K562 (cell line): ENCODE results near the gene CLPSL1. TPM values are rescaled to one million over a fixed set of nuclear protein-coding genes. Genes with fewer than 3 reads are reported as not detected.
A peak's percentile ranks its signal among the peaks of the same experiment; 100 is the strongest.

Experiments
- AFF1 ChIP-seq, 2 experiments: fragments of 450-650 bp; IDR thresholded peaks; 2 replicates each; pipeline ENCODE4 v1.6.1; 2018; ENCODE audit warnings: mild to moderate bottlenecking in 2 of 2, low read depth in 1 of 2; ENCODE audit not compliant: partially characterized antibody in 2 of 2
- ARID3B ChIP-seq: fragments of 250-450 bp; sonication (Bioruptor Pico); IDR thresholded peaks from 2 replicates; pipeline ENCODE4 v1.4.0; 2020; ENCODE audit warnings: borderline replicate concordance
- CBFB ChIP-seq: sonication (generic); formaldehyde crosslinking; IDR thresholded peaks from 2 replicates; pipeline ENCODE4 v1.4.0; 2020; ENCODE audit warnings: mild to moderate bottlenecking, missing genetic modification reagents
- ELF1 ChIP-seq: fragments of 200-800 bp; sonication (Bioruptor generic); IDR thresholded peaks from 2 replicates; pipeline ENCODE4 v1.6.1; 2016; ENCODE audit warnings: missing genetic modification characterization, missing compliant biosample characterization
- RBBP5 ChIP-seq: fragments of 200-600 bp; sonication (generic); IDR thresholded peaks from 2 replicates; pipeline ENCODE4 v1.6.1; 2012; ENCODE audit warnings: borderline replicate concordance, mild to moderate bottlenecking, low read length, control low read depth, inconsistent platforms; ENCODE audit not compliant: insufficient read depth, poor library complexity, severe bottlenecking
- ZBTB7A ChIP-seq: IDR thresholded peaks from 2 replicates; pipeline ENCODE4 v1.6.1; 2011; ENCODE audit warnings: low read depth, mild to moderate bottlenecking, low read length, moderate library complexity, borderline replicate concordance; ENCODE audit not compliant: control insufficient read depth
- ZNF143 ChIP-seq: sonication (generic); formaldehyde crosslinking; IDR thresholded peaks from 2 replicates; pipeline ENCODE4 v1.9.0; 2022; ENCODE audit warnings: mild to moderate bottlenecking, missing genetic modification reagents
- ZNF644 ChIP-seq: fragments of 200-800 bp; sonication (Bioruptor generic); IDR thresholded peaks from 2 replicates; pipeline ENCODE4 v1.6.1; 2016; ENCODE audit warnings: low read depth, missing genetic modification characterization, missing compliant biosample characterization
- polyA plus RNA-seq, 8 experiments: library from polyadenylated mRNA; depleted of rRNA in 4 of 8; stranded (reverse) in 5 of 8; unstranded in 3 of 8; fragments of >200 nt; fragmentation: Nextera tagmentation in 2 of 8; fragmentation: Illumina TruSeq in 1 of 8; extraction: Ambion mirVana in 2 of 8; extraction: Trizol in 1 of 8; gene quantifications; 2 replicates each; pipeline versions ENCODE4 v1.2.1 to v1.2.3, GENCODE V29; 2011 to 2014; ENCODE audit warnings: inconsistent platforms in 1 of 8, missing spikeins in 1 of 8
- total RNA-seq, 7 experiments: library from RNA; depleted of rRNA in 6 of 7; stranded (reverse); fragments of >200 nt in 6 of 7; fragmentation: Illumina TruSeq in 2 of 7; extraction: Trizol in 2 of 7; gene quantifications; 2 replicates each; pipeline versions ENCODE4 v1.2.1 to v1.2.3, GENCODE V29; 2011 to 2021; ENCODE audit warnings: low replicate concordance in 1 of 7
- TF ChIP-seq, protein P1 (sequence below): sonication (generic); formaldehyde crosslinking; IDR thresholded peaks from 2 replicates; pipeline ENCODE4 v1.9.0; 2022; ENCODE audit warnings: mild to moderate bottlenecking, missing genetic modification reagents
- TF ChIP-seq, protein P2 (sequence below): sonication (generic); formaldehyde crosslinking; IDR thresholded peaks from 2 replicates; pipeline ENCODE4 v1.9.0; 2022; ENCODE audit warnings: mild to moderate bottlenecking, missing genetic modification reagents
- TF ChIP-seq, protein P3 (sequence below): fragments of 450-650 bp; formaldehyde crosslinking; IDR thresholded peaks from 2 replicates; pipeline ENCODE4 v1.4.0; 2020; ENCODE audit warnings: mild to moderate bottlenecking, moderate library complexity
- TF ChIP-seq, protein P4 (sequence below): sonication (generic); formaldehyde crosslinking; IDR thresholded peaks from 2 replicates; pipeline ENCODE4 v1.8.1; 2023; ENCODE audit warnings: mild to moderate bottlenecking, missing genetic modification reagents

CLPSL1 gene
- total and polyA plus RNA-seq, 9 of the 15 experiments (the other 6 are each of a cell fraction or from before 2014, with no cell fraction given): not detected

- TF ChIP-seq ARID3B (CRISPR knock-in tag): no peak
- TF ChIP-seq ELF1 (tag): no peak
- TF ChIP-seq CBFB (CRISPR knock-in tag): no peak
- TF ChIP-seq, protein P1, sequence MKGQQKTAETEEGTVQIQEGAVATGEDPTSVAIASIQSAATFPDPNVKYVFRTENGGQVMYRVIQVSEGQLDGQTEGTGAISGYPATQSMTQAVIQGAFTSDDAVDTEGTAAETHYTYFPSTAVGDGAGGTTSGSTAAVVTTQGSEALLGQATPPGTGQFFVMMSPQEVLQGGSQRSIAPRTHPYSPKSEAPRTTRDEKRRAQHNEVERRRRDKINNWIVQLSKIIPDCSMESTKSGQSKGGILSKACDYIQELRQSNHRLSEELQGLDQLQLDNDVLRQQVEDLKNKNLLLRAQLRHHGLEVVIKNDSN (CRISPR knock-in tag): peak; percentile 37; the same call in 1 of the 2 replicates
- TF ChIP-seq, protein P2, sequence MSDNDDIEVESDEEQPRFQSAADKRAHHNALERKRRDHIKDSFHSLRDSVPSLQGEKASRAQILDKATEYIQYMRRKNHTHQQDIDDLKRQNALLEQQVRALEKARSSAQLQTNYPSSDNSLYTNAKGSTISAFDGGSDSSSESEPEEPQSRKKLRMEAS (CRISPR knock-in tag): peak; percentile 21; the same call in 1 of the 2 replicates
- TF ChIP-seq ZNF143 (CRISPR knock-in tag): 0 out of 2 replicates have a peak, but pooled peaks have one; percentile 18
- TF ChIP-seq ZNF644 (tag): no peak
- TF ChIP-seq AFF1 (IDR thresholded peaks at IDR 0.05; ENCODE audit: low read depth in 1 of 2, partially characterized antibody in 2 of 2): no peak
- peak; percentile 4; the same call in 1 of the 2 replicates for TF ChIP-seq ZBTB7A
- TF ChIP-seq RBBP5: no peak
- TF ChIP-seq, protein P3, sequence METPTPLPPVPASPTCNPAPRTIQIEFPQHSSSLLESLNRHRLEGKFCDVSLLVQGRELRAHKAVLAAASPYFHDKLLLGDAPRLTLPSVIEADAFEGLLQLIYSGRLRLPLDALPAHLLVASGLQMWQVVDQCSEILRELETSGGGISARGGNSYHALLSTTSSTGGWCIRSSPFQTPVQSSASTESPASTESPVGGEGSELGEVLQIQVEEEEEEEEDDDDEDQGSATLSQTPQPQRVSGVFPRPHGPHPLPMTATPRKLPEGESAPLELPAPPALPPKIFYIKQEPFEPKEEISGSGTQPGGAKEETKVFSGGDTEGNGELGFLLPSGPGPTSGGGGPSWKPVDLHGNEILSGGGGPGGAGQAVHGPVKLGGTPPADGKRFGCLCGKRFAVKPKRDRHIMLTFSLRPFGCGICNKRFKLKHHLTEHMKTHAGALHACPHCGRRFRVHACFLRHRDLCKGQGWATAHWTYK (CRISPR knock-in tag): no peak
- TF ChIP-seq, protein P4, sequence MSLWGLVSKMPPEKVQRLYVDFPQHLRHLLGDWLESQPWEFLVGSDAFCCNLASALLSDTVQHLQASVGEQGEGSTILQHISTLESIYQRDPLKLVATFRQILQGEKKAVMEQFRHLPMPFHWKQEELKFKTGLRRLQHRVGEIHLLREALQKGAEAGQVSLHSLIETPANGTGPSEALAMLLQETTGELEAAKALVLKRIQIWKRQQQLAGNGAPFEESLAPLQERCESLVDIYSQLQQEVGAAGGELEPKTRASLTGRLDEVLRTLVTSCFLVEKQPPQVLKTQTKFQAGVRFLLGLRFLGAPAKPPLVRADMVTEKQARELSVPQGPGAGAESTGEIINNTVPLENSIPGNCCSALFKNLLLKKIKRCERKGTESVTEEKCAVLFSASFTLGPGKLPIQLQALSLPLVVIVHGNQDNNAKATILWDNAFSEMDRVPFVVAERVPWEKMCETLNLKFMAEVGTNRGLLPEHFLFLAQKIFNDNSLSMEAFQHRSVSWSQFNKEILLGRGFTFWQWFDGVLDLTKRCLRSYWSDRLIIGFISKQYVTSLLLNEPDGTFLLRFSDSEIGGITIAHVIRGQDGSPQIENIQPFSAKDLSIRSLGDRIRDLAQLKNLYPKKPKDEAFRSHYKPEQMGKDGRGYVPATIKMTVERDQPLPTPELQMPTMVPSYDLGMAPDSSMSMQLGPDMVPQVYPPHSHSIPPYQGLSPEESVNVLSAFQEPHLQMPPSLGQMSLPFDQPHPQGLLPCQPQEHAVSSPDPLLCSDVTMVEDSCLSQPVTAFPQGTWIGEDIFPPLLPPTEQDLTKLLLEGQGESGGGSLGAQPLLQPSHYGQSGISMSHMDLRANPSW (CRISPR knock-in tag): no peak
Observed at GRCh38 chr6:35797837-35798526, 17.2 kb downstream of the CLPSL1 start (continued).
